Measurements from ENCODE around the gene CARNS1.

GRCh38 chr11:67400942-67401494 is 14.5 kb upstream of the CARNS1 start:
- TF ChIP-seq POLR2A (IDR thresholded peaks at IDR 0.05), result no peak
- TF ChIP-seq, protein P1, sequence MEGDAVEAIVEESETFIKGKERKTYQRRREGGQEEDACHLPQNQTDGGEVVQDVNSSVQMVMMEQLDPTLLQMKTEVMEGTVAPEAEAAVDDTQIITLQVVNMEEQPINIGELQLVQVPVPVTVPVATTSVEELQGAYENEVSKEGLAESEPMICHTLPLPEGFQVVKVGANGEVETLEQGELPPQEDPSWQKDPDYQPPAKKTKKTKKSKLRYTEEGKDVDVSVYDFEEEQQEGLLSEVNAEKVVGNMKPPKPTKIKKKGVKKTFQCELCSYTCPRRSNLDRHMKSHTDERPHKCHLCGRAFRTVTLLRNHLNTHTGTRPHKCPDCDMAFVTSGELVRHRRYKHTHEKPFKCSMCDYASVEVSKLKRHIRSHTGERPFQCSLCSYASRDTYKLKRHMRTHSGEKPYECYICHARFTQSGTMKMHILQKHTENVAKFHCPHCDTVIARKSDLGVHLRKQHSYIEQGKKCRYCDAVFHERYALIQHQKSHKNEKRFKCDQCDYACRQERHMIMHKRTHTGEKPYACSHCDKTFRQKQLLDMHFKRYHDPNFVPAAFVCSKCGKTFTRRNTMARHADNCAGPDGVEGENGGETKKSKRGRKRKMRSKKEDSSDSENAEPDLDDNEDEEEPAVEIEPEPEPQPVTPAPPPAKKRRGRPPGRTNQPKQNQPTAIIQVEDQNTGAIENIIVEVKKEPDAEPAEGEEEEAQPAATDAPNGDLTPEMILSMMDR (IDR thresholded peaks at IDR 0.05 in 8 of 11, conservative IDR thresholded peaks at IDR 0.05 in 3 of 11), result peak in 1 of 11 experiments; percentile 28
- no peak for TF ChIP-seq POLR2AphosphoS5 (IDR thresholded peaks at IDR 0.05)

Data from spleen (tissue), 7 donors.